ENCODE measurements around the gene DGKE.

The DGKE gene

GRCh38 chr17:56815711-56816110 lies 18.2 kb upstream of the DGKE start:
- Histone ChIP-seq H3K4me1 (ENCODE audit: insufficient read depth, low read length, severe bottlenecking) (no peaks in the 10 kb centered on the region), H3K4me2 (ENCODE audit: low read length) (no peak overlapping the region), H2AFZ (ENCODE audit: low read length) (no peak overlapping the region), H3K79me2 (ENCODE audit: insufficient read depth, low read length) (no peaks in the 10 kb centered on the region), H3F3A (ENCODE audit: insufficient read depth, low read length) (peaks cover 4% of the 10 kb centered on the region; the same call in 1 of the 2 replicates), H3K9ac (ENCODE audit: low read length) (no peak overlapping the region), H4K20me1 (ENCODE audit: insufficient read depth, low read length) (no peaks in the 10 kb centered on the region), H3K4me3 (ENCODE audit: low read depth, low read length, poor library complexity, severe bottlenecking) (no peak overlapping the region), H3K27me3 (ENCODE audit: insufficient read depth, low read length) (no peaks in the 10 kb centered on the region), H3K9me3 (ENCODE audit: low read length) (no peaks in the 10 kb centered on the region), H3K36me3 (ENCODE audit: insufficient read depth, low read length) (no peaks in the 10 kb centered on the region), H3K9me2 (ENCODE audit: low read depth, low read length) (no peaks in the 10 kb centered on the region), H3K27ac (ENCODE audit: low read depth, low read length, poor library complexity, severe bottlenecking) (no peak overlapping the region)
- TF ChIP-seq EZH2 (IDR thresholded peaks at IDR 0.05; ENCODE audit: borderline replicate concordance, low read length): no peak
- TF ChIP-seq, protein P1, sequence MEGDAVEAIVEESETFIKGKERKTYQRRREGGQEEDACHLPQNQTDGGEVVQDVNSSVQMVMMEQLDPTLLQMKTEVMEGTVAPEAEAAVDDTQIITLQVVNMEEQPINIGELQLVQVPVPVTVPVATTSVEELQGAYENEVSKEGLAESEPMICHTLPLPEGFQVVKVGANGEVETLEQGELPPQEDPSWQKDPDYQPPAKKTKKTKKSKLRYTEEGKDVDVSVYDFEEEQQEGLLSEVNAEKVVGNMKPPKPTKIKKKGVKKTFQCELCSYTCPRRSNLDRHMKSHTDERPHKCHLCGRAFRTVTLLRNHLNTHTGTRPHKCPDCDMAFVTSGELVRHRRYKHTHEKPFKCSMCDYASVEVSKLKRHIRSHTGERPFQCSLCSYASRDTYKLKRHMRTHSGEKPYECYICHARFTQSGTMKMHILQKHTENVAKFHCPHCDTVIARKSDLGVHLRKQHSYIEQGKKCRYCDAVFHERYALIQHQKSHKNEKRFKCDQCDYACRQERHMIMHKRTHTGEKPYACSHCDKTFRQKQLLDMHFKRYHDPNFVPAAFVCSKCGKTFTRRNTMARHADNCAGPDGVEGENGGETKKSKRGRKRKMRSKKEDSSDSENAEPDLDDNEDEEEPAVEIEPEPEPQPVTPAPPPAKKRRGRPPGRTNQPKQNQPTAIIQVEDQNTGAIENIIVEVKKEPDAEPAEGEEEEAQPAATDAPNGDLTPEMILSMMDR (IDR thresholded peaks at IDR 0.05; ENCODE audit: low read length): no peak

DNA sequence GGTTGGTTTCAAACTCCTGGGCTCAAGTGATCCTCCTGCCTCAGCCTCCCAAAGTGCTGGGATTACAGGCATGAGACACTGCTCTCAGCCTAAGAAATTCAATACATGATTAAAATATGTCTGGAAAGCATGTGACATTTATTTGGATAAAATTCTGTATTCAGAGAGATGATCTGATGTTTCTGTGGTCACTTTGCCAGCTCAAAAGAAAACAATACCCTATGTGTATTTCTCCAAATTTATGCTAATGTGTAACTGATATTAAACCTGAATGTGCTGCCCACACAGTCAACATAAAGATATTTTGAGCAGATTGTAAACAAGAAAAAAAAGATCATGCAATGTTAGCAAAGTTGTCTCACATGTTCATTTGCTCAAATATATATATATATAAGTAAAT lies 16.9 kb upstream of the DGKE start:
- H3K27me3 ChIP-seq (ENCODE audit: insufficient read depth, low read length): no peaks in the 10 kb centered on the region
- H3F3A ChIP-seq (ENCODE audit: insufficient read depth, low read length): peaks cover 4% of the 10 kb centered on the region; the same call in 1 of the 2 replicates
- H4K20me1 ChIP-seq (ENCODE audit: insufficient read depth, low read length): no peaks in the 10 kb centered on the region
- H3K36me3 ChIP-seq (ENCODE audit: insufficient read depth, low read length): no peaks in the 10 kb centered on the region
- H3K79me2 ChIP-seq (ENCODE audit: insufficient read depth, low read length): no peaks in the 10 kb centered on the region
- no peaks in the 10 kb centered on the region for H3K4me1 ChIP-seq (ENCODE audit: insufficient read depth, low read length, severe bottlenecking)
- H3K4me2 ChIP-seq (ENCODE audit: low read length): no peak overlapping the region
- no peak overlapping the region for H3K4me3 ChIP-seq (ENCODE audit: low read depth, low read length, poor library complexity, severe bottlenecking)
- no peak overlapping the region for H2AFZ ChIP-seq (ENCODE audit: low read length)
- H3K9me3 ChIP-seq (ENCODE audit: low read length): no peaks in the 10 kb centered on the region
- no peaks in the 10 kb centered on the region for H3K9me2 ChIP-seq (ENCODE audit: low read depth, low read length)
- no peak overlapping the region for H3K9ac ChIP-seq (ENCODE audit: low read length)
- no peak overlapping the region for H3K27ac ChIP-seq (ENCODE audit: low read depth, low read length, poor library complexity, severe bottlenecking)
- no peak for TF ChIP-seq EZH2 (IDR thresholded peaks at IDR 0.05; ENCODE audit: borderline replicate concordance, low read length)
- TF ChIP-seq, protein P1 (IDR thresholded peaks at IDR 0.05; ENCODE audit: low read length): no peak

- Histone ChIP-seq H3K4me2 (ENCODE audit: low read length) (no peak overlapping the region), H3K4me3 (ENCODE audit: low read depth, low read length, poor library complexity, severe bottlenecking) (no peak overlapping the region), H3K27me3 (ENCODE audit: insufficient read depth, low read length) (no peaks in the 10 kb centered on the region), H3F3A (ENCODE audit: insufficient read depth, low read length) (peaks cover 4% of the 10 kb centered on the region; the same call in 1 of the 2 replicates), H3K9ac (ENCODE audit: low read length) (no peak overlapping the region), H3K9me2 (ENCODE audit: low read depth, low read length) (no peaks in the 10 kb centered on the region), H3K79me2 (ENCODE audit: insufficient read depth, low read length) (no peaks in the 10 kb centered on the region), H3K36me3 (ENCODE audit: insufficient read depth, low read length) (no peaks in the 10 kb centered on the region), H3K27ac (ENCODE audit: low read depth, low read length, poor library complexity, severe bottlenecking) (no peak overlapping the region), H3K4me1 (ENCODE audit: insufficient read depth, low read length, severe bottlenecking) (no peaks in the 10 kb centered on the region), H2AFZ (ENCODE audit: low read length) (no peak overlapping the region), H3K9me3 (ENCODE audit: low read length) (no peaks in the 10 kb centered on the region), H4K20me1 (ENCODE audit: insufficient read depth, low read length) (no peaks in the 10 kb centered on the region)
- TF ChIP-seq, protein P1 (IDR thresholded peaks at IDR 0.05; ENCODE audit: low read length): no peak
- no peak for TF ChIP-seq EZH2 (IDR thresholded peaks at IDR 0.05; ENCODE audit: borderline replicate concordance, low read length)
These were observed 14.9 kb upstream of the DGKE start for GRCh38 chr17:56819030-56819429.

All from OCI-LY1 (cell line).